RWPE2 (cell line): ENCODE data around the gene NAP1L4.
A peak's percentile ranks its signal among the peaks of the same experiment; 100 is the strongest.

Source experiments
- ATAC-seq: fragments of 200-7000 bp; cut with Tn5 transposase; 3 replicates; pipeline ENCODE4 v1.9.1; 2021; ENCODE audit warnings: low read depth
- DNase-seq: peaks from one replicate; pipeline ENCODE4 v3.0.0-alpha.2; 2020; ENCODE audit warnings: low spot score
- H3K27ac ChIP-seq: fragments of 450-650 bp; 2 replicates; pipeline ENCODE4 v1.5.1; 2017; ENCODE audit warnings: mild to moderate bottlenecking; ENCODE audit not compliant: poor library complexity, severe bottlenecking
- H3K27me3 ChIP-seq: fragments of 250-450 bp; sonication (Bioruptor Pico); 2 replicates; pipeline ENCODE4 v1.5.1; 2021; ENCODE audit warnings: mild to moderate bottlenecking, moderate library complexity; ENCODE audit not compliant: insufficient read depth, poor library complexity, severe bottlenecking
- H3K36me3 ChIP-seq: fragments of 250-450 bp; sonication (Bioruptor Pico); 2 replicates; pipeline ENCODE4 v1.5.1; 2020; ENCODE audit warnings: low read depth, mild to moderate bottlenecking, moderate library complexity
- H3K4me1 ChIP-seq: fragments of 250-450 bp; sonication (Bioruptor Pico); 2 replicates; pipeline ENCODE4 v1.5.1; 2021; ENCODE audit warnings: mild to moderate bottlenecking, moderate library complexity; ENCODE audit not compliant: insufficient read depth, poor library complexity, severe bottlenecking
- H3K4me3 ChIP-seq: fragments of 250-450 bp; sonication (Bioruptor Pico); 2 replicates; pipeline ENCODE4 v1.5.1; 2021; ENCODE audit warnings: mild to moderate bottlenecking, moderate library complexity; ENCODE audit not compliant: severe bottlenecking
- H3K9me3 ChIP-seq: fragments of 250-450 bp; sonication (Bioruptor Pico); 2 replicates; pipeline ENCODE4 v1.5.1; 2021; ENCODE audit warnings: mild to moderate bottlenecking, moderate library complexity; ENCODE audit not compliant: severe bottlenecking
- TF ChIP-seq, protein P1 (sequence below): fragments of 450-650 bp; IDR thresholded peaks from one replicate; pipeline ENCODE4 v1.5.1; 2017; ENCODE audit warnings: mild to moderate bottlenecking, moderate library complexity; ENCODE audit not compliant: poor library complexity, severe bottlenecking

The NAP1L4 gene

DNA sequence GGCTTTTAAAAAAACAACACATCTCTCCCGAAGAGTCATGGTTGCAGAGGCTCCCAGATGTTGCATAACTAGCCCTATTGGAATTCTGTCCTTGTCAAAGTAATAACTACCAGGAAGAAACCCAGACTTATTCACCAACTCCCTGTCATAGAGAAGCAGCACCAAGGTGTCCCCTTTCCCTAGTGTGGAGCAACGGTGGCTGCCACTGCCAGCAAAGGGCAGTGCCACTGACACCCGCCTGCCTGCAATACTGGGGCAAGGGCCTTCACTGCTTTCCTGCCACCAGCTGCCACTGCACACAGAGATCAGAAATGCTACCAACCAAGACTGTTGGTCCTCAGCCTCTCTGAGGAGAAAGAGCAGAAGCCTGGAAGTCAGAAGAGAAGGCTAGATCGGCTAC is 27.3 kb downstream of the NAP1L4 start:
- H3K9me3 ChIP-seq: no peaks in the 10 kb centered on the region
- H3K27ac ChIP-seq: no peak overlapping the region
- peaks cover 5% of the 10 kb centered on the region for H3K4me1 ChIP-seq
- TF ChIP-seq, protein P1, sequence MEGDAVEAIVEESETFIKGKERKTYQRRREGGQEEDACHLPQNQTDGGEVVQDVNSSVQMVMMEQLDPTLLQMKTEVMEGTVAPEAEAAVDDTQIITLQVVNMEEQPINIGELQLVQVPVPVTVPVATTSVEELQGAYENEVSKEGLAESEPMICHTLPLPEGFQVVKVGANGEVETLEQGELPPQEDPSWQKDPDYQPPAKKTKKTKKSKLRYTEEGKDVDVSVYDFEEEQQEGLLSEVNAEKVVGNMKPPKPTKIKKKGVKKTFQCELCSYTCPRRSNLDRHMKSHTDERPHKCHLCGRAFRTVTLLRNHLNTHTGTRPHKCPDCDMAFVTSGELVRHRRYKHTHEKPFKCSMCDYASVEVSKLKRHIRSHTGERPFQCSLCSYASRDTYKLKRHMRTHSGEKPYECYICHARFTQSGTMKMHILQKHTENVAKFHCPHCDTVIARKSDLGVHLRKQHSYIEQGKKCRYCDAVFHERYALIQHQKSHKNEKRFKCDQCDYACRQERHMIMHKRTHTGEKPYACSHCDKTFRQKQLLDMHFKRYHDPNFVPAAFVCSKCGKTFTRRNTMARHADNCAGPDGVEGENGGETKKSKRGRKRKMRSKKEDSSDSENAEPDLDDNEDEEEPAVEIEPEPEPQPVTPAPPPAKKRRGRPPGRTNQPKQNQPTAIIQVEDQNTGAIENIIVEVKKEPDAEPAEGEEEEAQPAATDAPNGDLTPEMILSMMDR: no peak
- peaks cover 97% of the 10 kb centered on the region for H3K36me3 ChIP-seq
- H3K4me3 ChIP-seq: no peak overlapping the region
- no peak for DNase-seq
- H3K27me3 ChIP-seq: no peaks in the 10 kb centered on the region
- ATAC-seq: no peak

DNA sequence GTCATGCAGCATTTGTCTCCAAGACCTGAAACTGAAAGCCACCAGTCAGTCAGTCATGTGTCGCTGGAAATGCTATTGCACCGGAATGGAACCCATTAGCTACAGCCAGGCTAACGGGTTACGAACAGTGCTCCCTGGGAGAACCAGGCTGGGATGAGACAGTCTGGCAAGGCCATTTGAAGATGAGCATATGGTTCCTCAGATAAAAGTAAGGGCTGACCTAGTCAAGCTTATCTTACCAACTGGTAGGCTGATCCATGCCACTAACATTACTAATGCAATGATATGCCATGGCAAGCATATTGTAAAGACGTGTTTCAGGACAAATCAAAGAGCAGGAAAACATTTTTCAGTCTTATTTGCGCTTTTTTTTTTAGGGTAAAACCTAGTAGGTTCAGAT is 28.4 kb downstream of the NAP1L4 start:
- Histone ChIP-seq H3K4me3 (no peak overlapping the region), H3K27ac (no peak overlapping the region), H3K27me3 (no peaks in the 10 kb centered on the region), H3K36me3 (peaks cover 97% of the 10 kb centered on the region), H3K9me3 (no peaks in the 10 kb centered on the region), H3K4me1 (peaks cover 5% of the 10 kb centered on the region)
- ATAC-seq (no peak), DNase-seq (no peak)
- TF ChIP-seq, protein P1: no peak

DNA sequence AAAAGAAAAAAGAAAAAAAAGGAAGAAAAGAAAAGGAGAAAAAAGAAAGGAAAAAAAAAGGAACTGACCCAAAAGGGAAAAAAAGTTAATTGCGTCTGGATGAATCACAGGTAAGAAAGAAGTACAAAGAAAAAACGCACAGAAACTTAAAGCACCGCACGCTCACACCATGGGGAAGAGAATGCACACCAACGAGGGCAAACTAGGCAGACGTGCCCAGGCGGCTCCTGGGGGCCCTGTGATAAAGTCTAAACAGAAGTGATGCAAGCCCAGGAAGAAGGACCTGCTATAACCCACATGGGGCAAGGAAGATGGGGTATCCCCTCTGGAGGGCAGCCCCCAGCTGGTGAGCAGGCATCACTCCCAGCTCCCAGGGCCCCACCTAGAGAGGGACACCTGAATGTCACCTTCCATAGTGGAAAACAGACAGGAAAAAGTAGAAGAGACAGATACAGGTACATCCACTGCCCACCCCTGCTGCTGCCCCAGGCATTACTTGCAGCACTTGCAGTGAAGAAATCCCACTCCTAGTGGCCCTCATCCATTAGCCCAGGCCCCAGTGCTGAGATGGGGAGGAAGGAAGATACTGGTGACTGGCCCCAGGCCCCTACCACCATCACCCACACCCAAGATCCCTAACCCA is 28.9 kb downstream of the NAP1L4 start:
- Histone ChIP-seq H3K4me1 (peaks cover 5% of the 10 kb centered on the region), H3K4me3 (no peak overlapping the region), H3K27me3 (no peaks in the 10 kb centered on the region), H3K9me3 (no peaks in the 10 kb centered on the region), H3K27ac (no peak overlapping the region), H3K36me3 (peaks cover 98% of the 10 kb centered on the region)
- TF ChIP-seq, protein P1: no peak
- DNase-seq (no peak), ATAC-seq (peak; percentile 64)

DNA sequence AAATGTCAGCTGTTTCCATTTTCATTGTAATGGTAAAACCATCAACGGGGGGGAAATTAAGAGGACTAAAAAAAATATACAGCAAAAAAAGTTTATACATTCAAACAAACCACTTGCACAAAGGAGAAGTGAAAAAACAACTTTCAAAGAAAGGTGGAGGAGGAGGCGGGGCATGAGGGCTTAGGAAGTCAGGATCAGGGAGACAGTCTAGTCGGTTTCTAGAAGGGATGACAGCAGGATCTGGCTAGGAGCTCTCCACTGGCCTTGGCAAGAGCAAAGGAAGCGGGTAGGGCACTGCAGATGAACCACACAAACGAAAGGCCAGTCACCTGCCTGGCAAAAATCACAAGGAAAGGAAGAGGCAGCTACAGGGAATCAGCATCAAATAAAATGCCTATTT is 31.0 kb downstream of the NAP1L4 start:
- H3K36me3 ChIP-seq: peaks cover 98% of the 10 kb centered on the region
- H3K27ac ChIP-seq: no peak overlapping the region
- TF ChIP-seq, protein P1: no peak
- no peaks in the 10 kb centered on the region for H3K9me3 ChIP-seq
- H3K4me3 ChIP-seq: no peak overlapping the region
- H3K4me1 ChIP-seq: peaks cover 5% of the 10 kb centered on the region
- DNase-seq (no peak), ATAC-seq (no peak)
- H3K27me3 ChIP-seq: no peaks in the 10 kb centered on the region

DNA sequence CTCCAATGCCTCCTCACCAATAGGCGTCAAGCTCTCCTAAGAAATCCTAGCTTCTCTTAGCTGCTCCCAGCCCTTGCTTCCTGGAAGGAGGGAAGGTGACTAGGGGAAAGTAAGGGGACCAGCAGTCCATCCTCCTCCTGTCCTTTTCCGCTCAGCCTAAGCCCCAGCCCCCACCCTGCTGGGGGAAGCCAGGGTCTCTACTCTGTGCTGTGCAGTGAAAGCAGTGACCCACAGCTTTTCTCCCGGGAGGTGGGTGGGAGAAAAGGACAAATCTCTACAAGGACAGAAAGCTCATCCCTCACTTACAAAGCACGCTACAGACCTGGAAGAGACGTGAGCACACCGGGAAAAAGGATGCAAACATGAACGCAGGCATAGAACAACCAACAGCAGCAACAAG is 32.0 kb downstream of the NAP1L4 start:
- Histone ChIP-seq H3K9me3 (no peaks in the 10 kb centered on the region), H3K27me3 (no peaks in the 10 kb centered on the region), H3K4me1 (peaks cover 5% of the 10 kb centered on the region), H3K27ac (no peak overlapping the region), H3K4me3 (no peak overlapping the region), H3K36me3 (peaks cover 98% of the 10 kb centered on the region)
- ATAC-seq (no peak), DNase-seq (no peak)
- TF ChIP-seq, protein P1: no peak
